Neural crest cell (in vitro differentiated cells): Measurements from ENCODE around the gene APCS. TPM values are rescaled to one million over a fixed set of nuclear protein-coding genes. Genes with fewer than 3 reads are reported as not detected.

Experiments used
- DNase-seq: peaks from one replicate; pipeline ENCODE4 v3.0.0; 2021; ENCODE audit warnings: low read depth, mixed read lengths, low spot score
- H3K27ac Mint-ChIP-seq: one replicate; pipeline ENCODE4 v1.8.0; 2021; ENCODE audit warnings: mild to moderate bottlenecking, mixed read lengths; ENCODE audit not compliant: unreplicated experiment
- H3K27me3 Mint-ChIP-seq: 2 replicates; pipeline ENCODE4 v1.8.0; 2021; ENCODE audit warnings: low read depth, mild to moderate bottlenecking, mixed read lengths
- H3K36me3 Mint-ChIP-seq: 2 replicates; pipeline ENCODE4 v1.8.0; 2021; ENCODE audit warnings: low read depth, mild to moderate bottlenecking, mixed read lengths
- H3K4me1 Mint-ChIP-seq: 2 replicates; pipeline ENCODE4 v1.8.0; 2021; ENCODE audit warnings: mixed read lengths
- H3K4me3 Mint-ChIP-seq: one replicate; pipeline ENCODE4 v1.8.0; 2021; ENCODE audit warnings: mild to moderate bottlenecking, mixed read lengths
- H3K9me3 Mint-ChIP-seq: 2 replicates; pipeline ENCODE4 v1.8.0; 2021; ENCODE audit warnings: mixed read lengths
- total RNA-seq: library from RNA; stranded (reverse); gene quantifications from 2 replicates; pipeline ENCODE4 v1.2.1, GENCODE V29; 2021
- TF ChIP-seq, protein P1 (sequence below): fragments of 200-600 bp; sonication (generic); conservative IDR thresholded peaks from 2 replicates; pipeline ENCODE4 v1.5.0; 2021; ENCODE audit warnings: antibody characterized with exemption, mild to moderate bottlenecking

The APCS gene
- total RNA-seq, 1 donor from 2014 or later = not detected

DNA sequence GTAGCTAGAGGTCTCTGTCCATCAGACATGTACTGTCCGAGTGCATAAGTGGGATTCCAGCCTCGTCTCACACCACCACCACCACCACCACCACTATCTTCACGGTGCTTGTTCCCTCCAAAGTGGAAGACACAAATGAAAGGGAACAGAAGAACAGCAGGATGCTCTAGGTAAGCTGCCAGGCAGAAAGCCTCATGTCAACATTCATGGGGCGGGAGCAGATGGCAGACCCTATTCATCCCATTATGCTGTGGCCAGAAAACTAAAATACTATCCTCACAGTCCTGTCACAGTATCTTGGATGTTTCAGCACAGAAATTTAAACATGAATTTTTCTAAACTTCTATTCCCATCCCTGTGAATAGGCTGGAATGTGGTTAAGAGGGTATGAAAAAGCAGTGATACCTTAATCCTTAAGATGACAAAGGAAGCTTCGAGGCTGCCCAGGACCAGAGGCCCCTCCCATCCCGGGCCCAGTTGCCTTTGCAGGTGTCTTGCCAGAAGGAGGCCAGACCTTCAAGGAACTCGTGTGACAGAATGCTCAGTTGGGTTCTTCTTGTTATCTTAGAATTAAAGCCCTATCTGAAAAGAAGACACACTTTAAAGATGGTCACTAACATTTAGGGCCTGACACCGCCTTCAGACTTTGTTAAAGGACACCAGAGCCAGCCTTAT lies 24.7 kb downstream of the APCS start:
- Mint-ChIP-seq H3K4me1 (no peaks in the 10 kb centered on the region), H3K9me3 (peaks cover 17% of the 10 kb centered on the region), H3K27me3 (no peaks in the 10 kb centered on the region), H3K36me3 (no peaks in the 10 kb centered on the region), H3K27ac (no peak overlapping the region), H3K4me3 (no peak overlapping the region)
- TF ChIP-seq, protein P1, sequence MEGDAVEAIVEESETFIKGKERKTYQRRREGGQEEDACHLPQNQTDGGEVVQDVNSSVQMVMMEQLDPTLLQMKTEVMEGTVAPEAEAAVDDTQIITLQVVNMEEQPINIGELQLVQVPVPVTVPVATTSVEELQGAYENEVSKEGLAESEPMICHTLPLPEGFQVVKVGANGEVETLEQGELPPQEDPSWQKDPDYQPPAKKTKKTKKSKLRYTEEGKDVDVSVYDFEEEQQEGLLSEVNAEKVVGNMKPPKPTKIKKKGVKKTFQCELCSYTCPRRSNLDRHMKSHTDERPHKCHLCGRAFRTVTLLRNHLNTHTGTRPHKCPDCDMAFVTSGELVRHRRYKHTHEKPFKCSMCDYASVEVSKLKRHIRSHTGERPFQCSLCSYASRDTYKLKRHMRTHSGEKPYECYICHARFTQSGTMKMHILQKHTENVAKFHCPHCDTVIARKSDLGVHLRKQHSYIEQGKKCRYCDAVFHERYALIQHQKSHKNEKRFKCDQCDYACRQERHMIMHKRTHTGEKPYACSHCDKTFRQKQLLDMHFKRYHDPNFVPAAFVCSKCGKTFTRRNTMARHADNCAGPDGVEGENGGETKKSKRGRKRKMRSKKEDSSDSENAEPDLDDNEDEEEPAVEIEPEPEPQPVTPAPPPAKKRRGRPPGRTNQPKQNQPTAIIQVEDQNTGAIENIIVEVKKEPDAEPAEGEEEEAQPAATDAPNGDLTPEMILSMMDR = no peak
- no peak for DNase-seq

GRCh38 chr1:159632922-159633321 lies 45.3 kb downstream of the APCS start:
- Mint-ChIP-seq H3K36me3 (no peaks in the 10 kb centered on the region), H3K27ac (no peak overlapping the region), H3K27me3 (peaks cover 12% of the 10 kb centered on the region), H3K4me1 (no peaks in the 10 kb centered on the region), H3K4me3 (no peak overlapping the region), H3K9me3 (peaks cover 5% of the 10 kb centered on the region)
- DNase-seq = no peak
- TF ChIP-seq, protein P1 = no peak

Other genes with a start within 250 kb of the APCS start
- not detected in 2 replicates for gene OR10J4, start 155.6 kb upstream of the APCS start, total RNA-seq
- gene OR10J1, start 148.1 kb upstream of the APCS start, total RNA-seq = not detected in 2 replicates
- not detected in 2 replicates for gene OR10J5, start 51.8 kb upstream of the APCS start, total RNA-seq
- not detected in 2 replicates for gene CRP, start 126.8 kb downstream of the APCS start, total RNA-seq
- gene DUSP23, start 193.1 kb downstream of the APCS start, total RNA-seq = 13.5 TPM in 2 replicates
- not detected in 2 replicates for gene FCRL6, start 214.5 kb downstream of the APCS start, total RNA-seq
- gene SLAMF8, start 239.0 kb downstream of the APCS start, total RNA-seq = not detected in 2 replicates